Activated B cell treated with CpG ODN at 0.5 μM for 24 hours (primary cell): ENCODE data around the gene DLX6. TPM values are rescaled to one million over a fixed set of nuclear protein-coding genes. Genes with fewer than 3 reads are reported as not detected.

Experiments
- ATAC-seq: fragments of 200-7000 bp; cut with Tn5 transposase; one replicate; pipeline ENCODE4 v1.10.0; 2021; ENCODE audit warnings: low read depth, mild to moderate bottlenecking, moderate library complexity
- CTCF ChIA-PET: fragments of 350-600 bp; sonication (Branson Sonifier 250); formaldehyde crosslinking; loops from one replicate; lab custom pipeline; 2021; ENCODE audit warnings: antibody characterized with exemption; lab: Charles Lee
- POLR2A ChIA-PET: fragments of 350-600 bp; sonication (Branson Sonifier 250); formaldehyde crosslinking; loops from one replicate; lab custom pipeline; 2021; ENCODE audit warnings: antibody characterized with exemption; lab: Charles Lee
- DNase-seq: peaks from one replicate; pipeline ENCODE4 v3.0.0; 2022
- H3K27ac Mint-ChIP-seq: one replicate; pipeline ENCODE4 v1.8.0; 2020; ENCODE audit warnings: mixed read lengths
- H3K27me3 Mint-ChIP-seq: one replicate; pipeline ENCODE4 v1.8.0; 2021; ENCODE audit warnings: mixed read lengths
- H3K36me3 Mint-ChIP-seq: one replicate; pipeline ENCODE4 v1.8.0; 2021; ENCODE audit warnings: low read depth, mixed read lengths
- H3K4me1 Mint-ChIP-seq: one replicate; pipeline ENCODE4 v1.8.0; 2021; ENCODE audit warnings: mixed read lengths
- H3K4me3 Mint-ChIP-seq: one replicate; pipeline ENCODE4 v1.8.0; 2020; ENCODE audit warnings: mild to moderate bottlenecking, mixed read lengths
- H3K9me3 Mint-ChIP-seq: one replicate; pipeline ENCODE4 v1.8.0; 2020; ENCODE audit warnings: mixed read lengths
- intact Hi-C: fragments of 100-400 bp; cut with micrococcal nuclease; formaldehyde crosslinking; loops from one replicate; pipeline ENCODE4 v1.15.1; 2024
- total RNA-seq: library from RNA; stranded (reverse); gene quantifications from 2 replicates; pipeline ENCODE4 v1.2.3, GENCODE V29; 2022
- TF ChIP-seq, protein P1 (sequence below): fragments of 200-600 bp; IDR thresholded peaks from one replicate; pipeline ENCODE4 v1.8.0; 2022; ENCODE audit warnings: antibody characterized with exemption, mild to moderate bottlenecking

The DLX6 gene
- total RNA-seq, result not detected in 2 replicates

DNA sequence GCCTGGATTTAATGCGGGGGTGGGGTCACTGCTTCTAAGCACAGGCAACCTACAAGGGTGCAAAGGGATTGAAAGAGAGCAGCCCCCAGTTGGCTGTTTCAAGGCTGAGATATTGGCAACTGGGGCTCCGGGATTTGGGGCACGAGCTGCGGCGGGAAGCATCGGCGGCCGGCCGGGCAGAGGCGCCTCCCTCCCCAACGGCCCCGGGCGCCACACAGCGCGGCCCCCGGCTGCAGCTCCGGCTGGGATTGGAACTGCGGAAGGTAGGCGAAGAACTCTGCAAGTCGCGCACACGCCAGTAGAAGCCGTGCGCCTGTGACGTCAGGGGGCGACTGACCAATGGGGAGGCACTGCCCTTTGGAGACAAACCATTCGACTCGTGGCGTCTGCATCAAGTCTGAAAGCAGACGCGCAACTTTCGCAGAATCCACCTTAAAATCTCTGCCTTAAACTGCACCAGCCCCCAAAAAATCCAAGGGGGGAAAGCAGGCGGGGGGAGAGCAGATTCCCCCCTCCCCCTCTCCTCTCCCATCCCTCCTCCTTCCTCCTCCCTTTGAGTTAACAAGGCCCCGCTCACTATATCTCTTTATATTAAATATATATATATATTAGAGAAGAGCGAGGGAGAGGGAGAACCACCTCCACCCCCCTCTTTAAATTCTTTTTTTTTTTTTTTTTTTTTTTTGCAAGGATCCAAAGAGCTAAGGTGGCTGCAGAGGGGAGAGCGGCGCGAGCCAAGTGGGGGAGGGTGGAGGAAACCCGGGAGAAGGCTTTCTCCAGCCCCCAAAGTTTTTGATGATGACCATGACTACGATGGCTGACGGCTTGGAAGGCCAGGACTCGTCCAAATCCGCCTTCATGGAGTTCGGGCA lies at the start of gene DLX6:
TSS of gene DLX6 (plus strand) at position 371 of the 872 bp plus-strand sequence. CDS start at position 796, 425 bp downstream.
- H3K4me1 Mint-ChIP-seq, result peaks cover 23% of the 10 kb centered on the region
- H3K36me3 Mint-ChIP-seq, result no peaks in the 10 kb centered on the region
- H3K4me3 Mint-ChIP-seq, result peak within 1 kb of the TSS; percentile 55
- H3K9me3 Mint-ChIP-seq, result no peaks in the 10 kb centered on the region
- no peak within 1 kb of the TSS for H3K27ac Mint-ChIP-seq
- intact Hi-C loops, result loop anchor here (2.0 kb wide), 1 partner anchor 21 kb away; no protein-coding TSS in a partner anchor
- ATAC-seq (no peak), DNase-seq (no peak)
- TF ChIP-seq, protein P1, sequence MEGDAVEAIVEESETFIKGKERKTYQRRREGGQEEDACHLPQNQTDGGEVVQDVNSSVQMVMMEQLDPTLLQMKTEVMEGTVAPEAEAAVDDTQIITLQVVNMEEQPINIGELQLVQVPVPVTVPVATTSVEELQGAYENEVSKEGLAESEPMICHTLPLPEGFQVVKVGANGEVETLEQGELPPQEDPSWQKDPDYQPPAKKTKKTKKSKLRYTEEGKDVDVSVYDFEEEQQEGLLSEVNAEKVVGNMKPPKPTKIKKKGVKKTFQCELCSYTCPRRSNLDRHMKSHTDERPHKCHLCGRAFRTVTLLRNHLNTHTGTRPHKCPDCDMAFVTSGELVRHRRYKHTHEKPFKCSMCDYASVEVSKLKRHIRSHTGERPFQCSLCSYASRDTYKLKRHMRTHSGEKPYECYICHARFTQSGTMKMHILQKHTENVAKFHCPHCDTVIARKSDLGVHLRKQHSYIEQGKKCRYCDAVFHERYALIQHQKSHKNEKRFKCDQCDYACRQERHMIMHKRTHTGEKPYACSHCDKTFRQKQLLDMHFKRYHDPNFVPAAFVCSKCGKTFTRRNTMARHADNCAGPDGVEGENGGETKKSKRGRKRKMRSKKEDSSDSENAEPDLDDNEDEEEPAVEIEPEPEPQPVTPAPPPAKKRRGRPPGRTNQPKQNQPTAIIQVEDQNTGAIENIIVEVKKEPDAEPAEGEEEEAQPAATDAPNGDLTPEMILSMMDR, result no peak
- ChIA-PET CTCF (no interaction called here), POLR2A (no interaction called here)
- H3K27me3 Mint-ChIP-seq, result peaks cover 68% of the 10 kb centered on the region

DNA sequence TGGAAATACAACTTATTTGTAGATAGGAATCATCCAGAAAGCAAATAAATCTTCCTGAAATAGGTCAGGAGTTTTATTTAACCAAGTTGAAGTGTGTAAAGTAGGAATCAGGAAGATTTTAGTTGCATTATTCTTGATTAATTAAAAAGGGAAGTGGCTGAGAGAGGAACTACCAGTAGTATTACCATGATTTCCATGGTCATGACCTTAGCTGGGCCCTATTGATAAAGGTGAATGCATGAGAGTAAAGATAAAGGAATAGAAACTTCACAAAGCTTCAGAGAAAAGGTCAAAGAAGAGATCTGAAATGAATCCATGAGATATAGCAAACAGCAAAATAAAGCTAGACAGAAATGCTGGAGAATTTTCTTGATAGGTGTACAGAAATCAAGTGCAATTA lies 46.2 kb upstream of the DLX6 start:
- DNase-seq (no peak), ATAC-seq (no peak)
- ChIA-PET POLR2A (no interaction called here), CTCF (no interaction called here)
- Mint-ChIP-seq H3K4me3 (no peak overlapping the region), H3K27me3 (no peaks in the 10 kb centered on the region), H3K9me3 (no peaks in the 10 kb centered on the region), H3K4me1 (no peaks in the 10 kb centered on the region), H3K36me3 (no peaks in the 10 kb centered on the region), H3K27ac (no peak overlapping the region)
- TF ChIP-seq, protein P1, result no peak
- intact Hi-C loops, result no loop called here

DNA sequence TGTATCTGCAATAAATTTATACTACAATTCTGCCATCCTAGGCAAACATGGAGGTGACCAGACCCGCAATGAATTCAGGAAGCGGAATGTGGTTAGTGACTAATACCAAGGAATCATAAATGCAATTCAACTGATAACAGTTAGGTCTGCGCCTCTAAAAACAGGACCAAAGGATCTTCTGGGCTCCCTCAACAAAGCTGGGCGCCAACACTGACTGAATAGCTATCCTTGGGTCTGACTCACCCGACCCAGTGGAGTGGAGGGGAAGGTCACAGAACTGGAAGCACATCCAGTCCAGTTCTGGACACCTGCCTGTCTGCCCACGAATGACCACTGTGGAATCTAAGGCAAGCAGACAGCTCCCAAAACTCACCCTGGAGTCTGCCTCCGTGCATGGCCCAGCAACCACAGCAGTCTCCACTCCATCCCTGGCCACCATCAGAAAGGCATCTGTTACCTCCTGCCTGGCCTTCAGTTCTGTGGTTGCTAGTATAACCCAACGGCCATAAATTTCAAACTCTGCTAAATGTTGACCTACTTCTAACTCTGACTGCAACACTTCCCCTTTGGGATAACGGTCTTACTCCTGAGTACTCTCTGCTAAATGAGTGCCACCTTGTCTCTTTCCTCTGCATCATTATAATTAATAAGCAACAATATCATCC lies 43.0 kb upstream of the DLX6 start:
- CTCF ChIA-PET, result no interaction called here
- POLR2A ChIA-PET, result no interaction called here
- no peaks in the 10 kb centered on the region for H3K9me3 Mint-ChIP-seq
- no peaks in the 10 kb centered on the region for H3K36me3 Mint-ChIP-seq
- H3K4me3 Mint-ChIP-seq, result no peak overlapping the region
- H3K27ac Mint-ChIP-seq, result no peak overlapping the region
- H3K4me1 Mint-ChIP-seq, result no peaks in the 10 kb centered on the region
- TF ChIP-seq, protein P1, result no peak
- DNase-seq (no peak), ATAC-seq (no peak)
- H3K27me3 Mint-ChIP-seq, result peaks cover 4% of the 10 kb centered on the region
- intact Hi-C loops, result no loop called here

DNA sequence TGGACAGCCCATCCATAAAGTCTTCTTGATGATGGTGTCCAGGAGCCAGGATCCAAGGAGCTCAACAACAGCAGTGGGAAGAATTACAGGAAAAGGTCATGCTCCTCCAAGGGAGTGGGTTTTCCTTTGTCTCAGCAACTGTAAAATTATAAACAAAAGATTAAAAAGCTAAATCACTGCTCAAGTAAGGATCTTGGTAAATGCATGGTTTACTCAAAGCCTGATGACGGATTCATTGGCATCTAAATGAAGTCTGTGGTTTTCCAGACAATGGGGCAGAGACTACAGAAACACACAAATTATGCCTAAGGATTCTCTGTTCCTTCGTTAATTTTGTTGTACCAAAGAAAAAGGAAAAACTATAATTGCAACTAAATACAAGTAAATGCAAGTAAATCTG lies 36.4 kb upstream of the DLX6 start:
- intact Hi-C loops, result no loop called here
- POLR2A ChIA-PET, result no interaction called here
- H3K36me3 Mint-ChIP-seq, result no peaks in the 10 kb centered on the region
- no peak overlapping the region for H3K27ac Mint-ChIP-seq
- no peaks in the 10 kb centered on the region for H3K4me1 Mint-ChIP-seq
- H3K9me3 Mint-ChIP-seq, result no peaks in the 10 kb centered on the region
- H3K4me3 Mint-ChIP-seq, result no peak overlapping the region
- ATAC-seq (no peak), DNase-seq (no peak)
- H3K27me3 Mint-ChIP-seq, result peaks cover 8% of the 10 kb centered on the region
- CTCF ChIA-PET, result no interaction called here
- TF ChIP-seq, protein P1, result no peak

DNA sequence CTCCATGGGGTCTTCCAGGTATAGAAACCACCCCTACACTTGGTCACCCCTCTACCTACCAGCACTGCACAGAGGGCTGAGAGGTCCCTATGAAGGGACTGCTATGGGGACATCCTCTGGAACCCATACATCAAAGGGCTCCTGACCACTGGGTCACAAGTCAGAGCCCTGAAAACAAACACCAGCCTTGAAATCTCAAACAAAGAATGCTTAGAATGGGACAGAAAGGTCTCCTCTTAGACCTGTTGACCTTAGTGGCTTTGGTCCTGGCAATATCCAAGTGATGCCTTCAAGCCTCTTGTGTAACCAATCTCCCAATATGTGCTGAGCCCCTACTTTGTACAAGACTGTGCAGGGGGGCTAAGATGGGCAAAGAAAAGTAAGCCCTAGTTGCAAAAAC lies 34.6 kb upstream of the DLX6 start:
- ATAC-seq (no peak), DNase-seq (no peak)
- ChIA-PET CTCF (no interaction called here), POLR2A (no interaction called here)
- Mint-ChIP-seq H3K4me3 (no peak overlapping the region), H3K27ac (no peak overlapping the region), H3K9me3 (no peaks in the 10 kb centered on the region), H3K4me1 (no peaks in the 10 kb centered on the region), H3K36me3 (no peaks in the 10 kb centered on the region), H3K27me3 (peaks cover 10% of the 10 kb centered on the region)
- TF ChIP-seq, protein P1, result no peak
- intact Hi-C loops, result no loop called here
